ENCODE results near the gene NUDT4.

Gene NUDT4

GRCh38 chr12:93377252-93378195 lies at the start of gene NUDT4:
Gene NUDT4 (plus strand): TSS chr12:93377925. CDS start chr12:93378323, 398 bp downstream.
- peak within 1 kb of the TSS; percentile 96 for H3K4me3 ChIP-seq (ENCODE audit: low read depth, low read length)
- 0 out of 2 replicates have a peak, but pooled peaks have one; percentile 8 for TF ChIP-seq CTCF (IDR thresholded peaks at IDR 0.05; ENCODE audit: borderline replicate concordance, insufficient read depth, low read depth, low read length)

GRCh38 chr12:93333054-93333453 lies 44.7 kb upstream of the NUDT4 start:
- no peak overlapping the region for H3K4me3 ChIP-seq (ENCODE audit: low read depth, low read length)
- no peak for TF ChIP-seq CTCF (IDR thresholded peaks at IDR 0.05; ENCODE audit: borderline replicate concordance, insufficient read depth, low read depth, low read length)

GRCh38 chr12:93333828-93334227 lies 43.9 kb upstream of the NUDT4 start:
- no peak overlapping the region for H3K4me3 ChIP-seq (ENCODE audit: low read depth, low read length)

GRCh38 chr12:93335603-93336162 lies 42.0 kb upstream of the NUDT4 start:
- H3K4me3 ChIP-seq (ENCODE audit: low read depth, low read length) = no peak overlapping the region
- no peak for TF ChIP-seq CTCF (IDR thresholded peaks at IDR 0.05; ENCODE audit: borderline replicate concordance, insufficient read depth, low read depth, low read length)

More at GRCh38 chr12:93333828-93334227, 43.9 kb upstream of the NUDT4 start:
- no peak for TF ChIP-seq CTCF (IDR thresholded peaks at IDR 0.05; ENCODE audit: borderline replicate concordance, insufficient read depth, low read depth, low read length)

GRCh38 chr12:93336291-93336741 lies 41.4 kb upstream of the NUDT4 start:
- no peak for TF ChIP-seq CTCF (IDR thresholded peaks at IDR 0.05; ENCODE audit: borderline replicate concordance, insufficient read depth, low read depth, low read length)
- no peak overlapping the region for H3K4me3 ChIP-seq (ENCODE audit: low read depth, low read length)

GRCh38 chr12:93338598-93338997 lies 39.1 kb upstream of the NUDT4 start:
- TF ChIP-seq CTCF (IDR thresholded peaks at IDR 0.05; ENCODE audit: borderline replicate concordance, insufficient read depth, low read depth, low read length) = no peak
- H3K4me3 ChIP-seq (ENCODE audit: low read depth, low read length) = no peak overlapping the region

Measured in GM12875 (cell line).